ENCODE measurements around the gene KCNK3.

KCNK3 gene

DNA sequence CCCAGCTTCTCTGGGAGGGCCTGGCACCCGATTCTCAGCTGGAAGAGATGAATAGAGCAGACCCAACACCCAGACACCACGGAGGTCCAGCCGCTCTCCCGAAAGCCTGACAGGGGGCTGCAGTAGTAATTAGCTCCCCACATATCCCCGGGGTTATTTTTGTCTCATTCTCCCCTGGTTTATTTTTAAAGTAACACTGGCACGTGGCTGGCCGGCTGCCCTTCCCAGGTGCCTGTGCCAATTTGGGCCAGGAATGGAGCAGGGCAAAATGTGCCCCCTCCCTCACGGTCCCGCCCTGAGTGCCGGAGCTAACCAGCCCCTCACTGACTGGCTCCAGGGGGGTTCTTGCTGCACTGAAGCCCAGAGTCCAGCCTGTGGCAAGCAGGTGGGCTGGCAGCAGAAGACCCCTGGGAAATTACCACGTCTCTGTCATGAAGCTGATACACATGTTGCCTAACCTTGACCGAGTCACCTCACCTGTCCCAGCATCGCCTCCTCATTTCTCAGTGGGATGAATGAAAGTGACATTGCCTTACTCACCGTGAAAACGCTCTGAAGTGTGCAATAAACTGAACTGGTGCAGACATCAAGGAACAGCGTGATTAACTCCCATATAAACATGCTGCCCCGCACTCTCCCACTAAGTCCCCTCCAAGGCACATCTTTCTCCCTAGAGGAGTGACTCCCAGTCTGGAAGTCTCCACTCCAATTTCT, 18.4 kb downstream of the KCNK3 start:
- Histone ChIP-seq H3K27me3 (replicated peaks) (no peaks in the 10 kb centered on the region), H3K27ac (no peak overlapping the region), H3K4me3 (ENCODE audit: low read depth, low read length) (no peak overlapping the region), H3K36me3 (replicated peaks) (no peaks in the 10 kb centered on the region)
- in situ Hi-C loops (cut with HindIII; ENCODE audit: low pct_ligation_motif_present, low sequenced_read_pairs), result no loop called here
- no peak for DNase-seq
- TF ChIP-seq, protein P1, sequence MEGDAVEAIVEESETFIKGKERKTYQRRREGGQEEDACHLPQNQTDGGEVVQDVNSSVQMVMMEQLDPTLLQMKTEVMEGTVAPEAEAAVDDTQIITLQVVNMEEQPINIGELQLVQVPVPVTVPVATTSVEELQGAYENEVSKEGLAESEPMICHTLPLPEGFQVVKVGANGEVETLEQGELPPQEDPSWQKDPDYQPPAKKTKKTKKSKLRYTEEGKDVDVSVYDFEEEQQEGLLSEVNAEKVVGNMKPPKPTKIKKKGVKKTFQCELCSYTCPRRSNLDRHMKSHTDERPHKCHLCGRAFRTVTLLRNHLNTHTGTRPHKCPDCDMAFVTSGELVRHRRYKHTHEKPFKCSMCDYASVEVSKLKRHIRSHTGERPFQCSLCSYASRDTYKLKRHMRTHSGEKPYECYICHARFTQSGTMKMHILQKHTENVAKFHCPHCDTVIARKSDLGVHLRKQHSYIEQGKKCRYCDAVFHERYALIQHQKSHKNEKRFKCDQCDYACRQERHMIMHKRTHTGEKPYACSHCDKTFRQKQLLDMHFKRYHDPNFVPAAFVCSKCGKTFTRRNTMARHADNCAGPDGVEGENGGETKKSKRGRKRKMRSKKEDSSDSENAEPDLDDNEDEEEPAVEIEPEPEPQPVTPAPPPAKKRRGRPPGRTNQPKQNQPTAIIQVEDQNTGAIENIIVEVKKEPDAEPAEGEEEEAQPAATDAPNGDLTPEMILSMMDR (IDR thresholded peaks at IDR 0.05; ENCODE audit: low read depth, low read length, missing control alignments), result no peak

DNA sequence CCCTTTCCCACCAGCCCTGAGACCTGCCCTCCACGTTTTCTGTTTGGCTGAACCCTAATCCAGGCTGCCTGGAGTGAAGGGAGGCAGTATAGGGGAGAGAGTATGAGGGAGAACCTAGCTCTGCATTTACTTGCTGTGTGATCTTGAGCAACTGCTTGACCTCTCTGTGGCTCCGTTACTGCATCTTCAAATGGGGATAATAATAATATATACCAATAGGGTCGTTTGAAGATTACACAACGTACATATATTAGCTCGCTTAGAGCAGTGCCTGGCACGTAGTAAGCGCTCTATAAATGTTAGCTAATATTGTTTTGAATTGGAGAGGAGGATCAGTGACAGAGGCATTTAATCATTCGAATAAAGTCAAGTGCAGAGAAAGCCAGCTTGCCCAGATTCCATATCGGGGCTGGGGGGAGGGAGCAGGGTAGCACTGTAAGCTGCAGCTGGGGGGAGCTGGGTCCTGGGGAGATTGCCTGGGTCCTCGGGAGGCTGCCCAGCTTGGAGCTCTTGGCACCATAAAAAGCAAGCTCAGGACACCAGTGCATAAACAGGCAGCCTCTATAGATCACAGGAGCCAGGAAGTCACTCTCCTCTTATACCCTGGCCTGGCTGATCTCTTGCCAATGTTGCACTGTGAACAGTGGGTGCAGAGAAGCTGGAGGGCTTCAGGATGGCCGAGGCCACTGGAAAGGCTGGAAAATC, 19.1 kb downstream of the KCNK3 start:
- no peak for DNase-seq
- in situ Hi-C loops (cut with HindIII; ENCODE audit: low pct_ligation_motif_present, low sequenced_read_pairs), result no loop called here
- TF ChIP-seq, protein P1 (IDR thresholded peaks at IDR 0.05; ENCODE audit: low read depth, low read length, missing control alignments), result no peak
- H3K4me3 ChIP-seq (ENCODE audit: low read depth, low read length), result no peak overlapping the region
- H3K36me3 ChIP-seq (replicated peaks), result no peaks in the 10 kb centered on the region
- H3K27ac ChIP-seq, result no peak overlapping the region
- no peaks in the 10 kb centered on the region for H3K27me3 ChIP-seq (replicated peaks)

DNA sequence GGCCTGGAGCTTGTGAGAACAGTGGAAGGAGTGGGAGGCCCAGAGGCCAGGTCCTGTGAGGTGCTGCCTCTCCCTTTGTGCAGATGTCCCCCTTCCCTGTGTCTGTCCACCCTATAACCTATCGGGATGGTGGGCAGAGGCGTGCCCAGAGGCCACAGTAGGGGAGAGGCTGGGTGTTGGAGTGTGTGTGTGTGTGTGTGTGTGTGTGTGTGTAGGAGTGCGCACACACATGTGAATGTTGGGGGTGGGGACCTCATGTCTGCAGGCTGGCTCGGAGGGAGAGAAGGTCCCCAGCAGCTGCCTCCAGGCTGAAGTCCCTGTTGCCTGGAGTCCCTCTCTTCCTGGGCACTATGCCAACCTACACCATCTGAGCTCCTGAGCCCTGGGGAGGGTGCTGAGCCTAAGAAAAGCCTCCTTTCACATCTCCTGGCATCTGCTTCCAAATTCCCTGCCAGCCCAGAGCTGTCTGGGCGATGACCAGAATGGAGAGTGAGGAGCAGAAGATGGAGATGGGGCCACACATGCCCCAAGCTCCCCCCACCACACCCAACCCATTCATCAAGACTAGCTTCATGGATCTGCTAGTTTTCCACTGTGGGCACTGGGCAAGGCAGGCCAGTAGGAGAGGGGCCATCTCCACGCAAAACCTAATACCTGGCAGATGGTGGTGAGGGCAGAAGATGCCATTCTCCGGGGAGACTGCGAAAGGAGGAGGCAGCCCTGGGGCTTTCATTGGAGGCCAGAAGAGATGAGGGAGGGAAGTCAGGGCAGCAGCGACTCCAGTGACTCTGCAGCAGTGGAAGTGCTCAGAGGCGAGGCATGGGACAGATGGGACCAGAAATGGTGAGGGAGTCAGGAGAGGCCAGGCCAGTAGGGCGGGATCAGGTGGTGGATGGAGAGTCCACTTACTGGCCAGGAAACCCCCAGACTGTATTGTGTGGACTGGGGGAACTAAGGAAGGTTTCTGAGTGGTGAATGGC, 20.3 kb downstream of the KCNK3 start:
- TF ChIP-seq, protein P1 (IDR thresholded peaks at IDR 0.05; ENCODE audit: low read depth, low read length, missing control alignments), result no peak
- H3K4me3 ChIP-seq (ENCODE audit: low read depth, low read length), result no peak overlapping the region
- H3K27ac ChIP-seq, result no peak overlapping the region
- in situ Hi-C loops (cut with HindIII; ENCODE audit: low pct_ligation_motif_present, low sequenced_read_pairs), result no loop called here
- no peaks in the 10 kb centered on the region for H3K36me3 ChIP-seq (replicated peaks)
- no peaks in the 10 kb centered on the region for H3K27me3 ChIP-seq (replicated peaks)
- DNase-seq, result no peak

DNA sequence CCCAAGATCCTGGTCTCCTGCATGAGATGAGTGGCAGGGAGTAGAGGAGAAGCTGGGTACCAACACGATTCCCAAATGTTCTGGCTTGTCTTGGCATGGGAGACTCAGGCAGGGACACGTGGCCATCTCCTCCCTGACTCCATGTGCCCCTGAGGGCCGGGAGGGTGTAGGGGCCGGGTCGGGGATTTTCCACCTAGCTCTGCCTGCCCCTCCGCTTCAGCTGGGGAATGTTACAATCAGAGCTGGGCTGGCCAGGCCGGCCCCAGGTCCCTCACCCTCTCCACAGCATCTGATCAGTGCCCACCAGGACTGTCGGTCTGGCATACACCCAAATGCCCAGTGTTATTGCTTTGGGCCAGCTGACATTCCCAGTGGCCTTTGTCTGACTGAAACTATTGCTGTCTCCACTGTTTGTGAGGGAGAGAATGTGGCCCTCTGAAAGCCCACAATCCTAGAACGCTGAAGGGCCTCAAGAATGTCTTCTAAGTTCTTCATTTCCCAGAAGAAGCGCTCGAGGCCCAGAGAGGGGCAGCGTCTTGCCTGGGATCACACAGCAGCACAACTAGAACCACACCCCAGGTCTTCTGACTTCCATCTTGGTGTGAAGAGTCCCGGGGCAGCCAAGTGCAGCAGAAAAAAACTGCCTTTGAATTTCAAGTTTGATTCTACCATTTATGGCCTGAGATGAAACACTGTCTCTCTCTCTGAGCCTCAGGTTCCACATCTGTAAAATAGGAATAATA, 23.2 kb downstream of the KCNK3 start:
- Histone ChIP-seq H3K27ac (no peak overlapping the region), H3K36me3 (replicated peaks) (no peaks in the 10 kb centered on the region), H3K27me3 (replicated peaks) (no peaks in the 10 kb centered on the region), H3K4me3 (ENCODE audit: low read depth, low read length) (no peak overlapping the region)
- TF ChIP-seq, protein P1 (IDR thresholded peaks at IDR 0.05; ENCODE audit: low read depth, low read length, missing control alignments), result no peak
- DNase-seq, result no peak
- in situ Hi-C loops (cut with HindIII; ENCODE audit: low pct_ligation_motif_present, low sequenced_read_pairs), result no loop called here

DNA sequence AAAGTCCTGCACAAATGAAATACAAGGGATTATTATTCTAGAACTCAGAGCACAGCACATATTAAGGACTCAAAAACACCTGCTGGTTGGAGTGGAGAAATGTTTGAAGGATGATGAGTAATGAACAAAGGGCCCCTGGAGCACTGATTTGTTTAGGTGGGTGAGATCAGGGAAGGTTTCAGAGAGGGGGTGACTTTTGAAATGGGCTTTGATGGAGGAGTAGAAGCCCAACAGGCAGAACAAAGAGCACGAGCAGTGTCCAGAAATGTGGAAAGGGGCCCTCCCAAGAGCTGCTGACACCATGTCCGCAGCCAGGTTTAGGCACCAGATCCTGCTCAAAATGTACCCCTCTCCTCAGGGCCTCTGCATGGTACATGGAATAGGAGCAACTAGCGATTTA, 23.8 kb downstream of the KCNK3 start:
- in situ Hi-C loops (cut with HindIII; ENCODE audit: low pct_ligation_motif_present, low sequenced_read_pairs), result no loop called here
- DNase-seq, result no peak
- TF ChIP-seq, protein P1 (IDR thresholded peaks at IDR 0.05; ENCODE audit: low read depth, low read length, missing control alignments), result no peak
- Histone ChIP-seq H3K27me3 (replicated peaks) (no peaks in the 10 kb centered on the region), H3K4me3 (ENCODE audit: low read depth, low read length) (no peak overlapping the region), H3K27ac (no peak overlapping the region), H3K36me3 (replicated peaks) (no peaks in the 10 kb centered on the region)
